Right atrium auricular region (tissue), 2 donors: Measurements from ENCODE around the gene CHMP4A. TPM values are rescaled to one million over a fixed set of nuclear protein-coding genes. Genes with fewer than 3 reads are reported as not detected.

Experiments
- DNase-seq: peaks from one replicate; pipeline ENCODE4 v3.0.0-alpha.2; 2019; ENCODE audit warnings: low spot score
- H3K27ac ChIP-seq, 2 donors: fragments of 200-600 bp; sonication (generic); 1 replicate in 1 of 2; 2 replicates in 1 of 2; pipeline ENCODE4 v1.5.1; 2016 to 2019
- H3K27me3 ChIP-seq, 2 donors: fragments of 200-600 bp; sonication (generic); one replicate each; pipeline versions ENCODE4 v1.5.1 to v1.6.0; 2017 to 2019
- H3K36me3 ChIP-seq: fragments of 200-600 bp; sonication (generic); one replicate; pipeline ENCODE4 v1.5.1; 2016
- H3K4me1 ChIP-seq, 2 donors: fragments of 200-600 bp; sonication (generic); one replicate each; pipeline versions ENCODE4 v1.5.1 to v1.6.0; 2017 to 2019
- H3K4me3 ChIP-seq, 2 donors: fragments of 200-600 bp; sonication (generic); 1 replicate in 1 of 2; 2 replicates in 1 of 2; pipeline ENCODE4 v1.5.1; 2017 to 2019; ENCODE audit warnings: mild to moderate bottlenecking in 1 of 2, moderate library complexity in 1 of 2
- H3K9me3 ChIP-seq, 2 donors: fragments of 200-600 bp; sonication (generic); one replicate each; pipeline ENCODE4 v1.5.1; 2019
- total RNA-seq, 2 donors: library from RNA; depleted of rRNA; stranded (reverse); fragments of >200 nt; gene quantifications; one replicate each; pipeline ENCODE4 v1.1.0, GENCODE V29; 2016
- TF ChIP-seq, protein P1 (sequence below), 2 donors: fragments of 200-600 bp; sonication (generic); IDR thresholded peaks; one replicate each; pipeline ENCODE4 v1.5.1; 2019; ENCODE audit warnings: antibody characterized with exemption in 2 of 2

Gene CHMP4A
- total RNA-seq, 2 donors from 2014 or later = 31.6 to 63.0 TPM

DNA sequence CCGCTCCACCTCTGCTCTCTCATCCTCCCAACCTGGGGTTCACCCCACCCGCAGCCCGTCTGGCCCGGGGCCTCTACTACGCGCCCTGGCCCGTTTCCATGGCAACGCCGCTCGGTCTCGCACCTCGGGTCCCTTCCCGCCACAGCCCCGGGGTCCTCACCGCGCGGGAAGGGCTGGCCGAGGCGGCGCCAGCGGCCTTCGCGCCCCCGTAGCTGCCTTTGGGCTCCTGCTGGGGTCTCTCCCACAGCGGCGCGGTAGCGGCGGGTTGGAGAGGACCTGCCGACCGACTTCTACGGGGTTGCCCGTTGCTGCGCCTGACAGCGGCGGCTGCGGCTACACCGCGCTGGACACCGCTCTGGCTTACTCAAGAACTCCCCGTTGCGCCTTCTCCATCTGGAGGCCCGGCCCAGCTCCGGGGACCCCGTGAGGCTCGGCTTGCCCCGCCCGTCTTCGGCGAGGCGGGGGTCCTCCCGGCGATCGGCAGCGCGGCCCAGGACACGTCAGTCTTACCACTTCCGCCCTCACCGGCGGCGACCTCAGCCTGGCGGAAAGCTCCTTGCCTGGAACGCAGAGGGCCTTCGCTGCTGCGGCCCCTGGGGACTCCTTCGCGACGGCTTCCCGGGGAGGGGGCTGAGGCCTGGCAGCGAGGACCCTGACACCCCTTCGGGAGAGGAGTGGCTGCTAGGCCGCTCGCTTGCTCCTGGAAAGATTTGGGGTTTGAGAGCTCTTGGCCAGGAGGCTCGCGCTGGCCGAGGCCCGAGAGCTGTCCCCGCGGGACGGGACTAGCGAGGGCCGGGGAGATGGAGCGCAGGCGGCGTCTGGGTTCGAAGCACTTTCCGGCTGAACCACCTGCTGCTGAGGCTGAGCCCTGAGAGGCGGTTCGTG is 17.9 kb downstream of the CHMP4A start, which contains the start of gene TM9SF1:
TM9SF1 (minus strand) TSS at position 256 of the 885 bp plus-strand sequence. CDS start 422 bp downstream, outside the sequence.
- DNase-seq = peak; percentile 87
- Histone ChIP-seq H3K9me3 (no peaks in the 10 kb centered on the region), H3K27ac (peak within 1 kb of the TSS; percentile 95 to 96), H3K4me3 (peak within 1 kb of the TSS; percentile 88 to 89), H3K4me1 (peaks cover 0 to 38% of the 10 kb centered on the region in 2 donors), H3K27me3 (no peaks in the 10 kb centered on the region), H3K36me3 (peaks cover 15% of the 10 kb centered on the region)
- TF ChIP-seq, protein P1, sequence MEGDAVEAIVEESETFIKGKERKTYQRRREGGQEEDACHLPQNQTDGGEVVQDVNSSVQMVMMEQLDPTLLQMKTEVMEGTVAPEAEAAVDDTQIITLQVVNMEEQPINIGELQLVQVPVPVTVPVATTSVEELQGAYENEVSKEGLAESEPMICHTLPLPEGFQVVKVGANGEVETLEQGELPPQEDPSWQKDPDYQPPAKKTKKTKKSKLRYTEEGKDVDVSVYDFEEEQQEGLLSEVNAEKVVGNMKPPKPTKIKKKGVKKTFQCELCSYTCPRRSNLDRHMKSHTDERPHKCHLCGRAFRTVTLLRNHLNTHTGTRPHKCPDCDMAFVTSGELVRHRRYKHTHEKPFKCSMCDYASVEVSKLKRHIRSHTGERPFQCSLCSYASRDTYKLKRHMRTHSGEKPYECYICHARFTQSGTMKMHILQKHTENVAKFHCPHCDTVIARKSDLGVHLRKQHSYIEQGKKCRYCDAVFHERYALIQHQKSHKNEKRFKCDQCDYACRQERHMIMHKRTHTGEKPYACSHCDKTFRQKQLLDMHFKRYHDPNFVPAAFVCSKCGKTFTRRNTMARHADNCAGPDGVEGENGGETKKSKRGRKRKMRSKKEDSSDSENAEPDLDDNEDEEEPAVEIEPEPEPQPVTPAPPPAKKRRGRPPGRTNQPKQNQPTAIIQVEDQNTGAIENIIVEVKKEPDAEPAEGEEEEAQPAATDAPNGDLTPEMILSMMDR (IDR thresholded peaks at IDR 0.05) = no peak

DNA sequence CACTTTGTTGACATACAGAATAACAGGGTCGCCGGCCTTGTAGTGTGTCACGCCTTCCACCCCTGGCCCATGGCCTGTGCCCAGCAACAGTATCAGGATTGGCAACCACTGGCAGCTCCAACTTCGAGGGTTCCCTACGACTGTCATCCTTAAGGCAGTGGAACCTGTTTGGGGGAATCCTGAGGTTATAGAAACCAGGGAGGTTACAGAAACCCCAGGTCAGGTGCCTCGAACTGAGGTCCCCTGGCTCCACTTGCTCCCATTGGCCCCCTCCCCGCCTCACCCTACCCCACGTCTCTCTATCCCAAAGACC is 18.5 kb downstream of the CHMP4A start:
- TF ChIP-seq, protein P1 (IDR thresholded peaks at IDR 0.05) = no peak
- H3K27me3 ChIP-seq = no peaks in the 10 kb centered on the region
- peaks cover 0 to 38% of the 10 kb centered on the region in 2 donors for H3K4me1 ChIP-seq
- H3K4me3 ChIP-seq = peak overlapping the region; percentile 88 to 89
- H3K36me3 ChIP-seq = peaks cover 15% of the 10 kb centered on the region
- DNase-seq = no peak
- H3K9me3 ChIP-seq = no peaks in the 10 kb centered on the region
- H3K27ac ChIP-seq = peak overlapping the region; percentile 95 to 96

DNA sequence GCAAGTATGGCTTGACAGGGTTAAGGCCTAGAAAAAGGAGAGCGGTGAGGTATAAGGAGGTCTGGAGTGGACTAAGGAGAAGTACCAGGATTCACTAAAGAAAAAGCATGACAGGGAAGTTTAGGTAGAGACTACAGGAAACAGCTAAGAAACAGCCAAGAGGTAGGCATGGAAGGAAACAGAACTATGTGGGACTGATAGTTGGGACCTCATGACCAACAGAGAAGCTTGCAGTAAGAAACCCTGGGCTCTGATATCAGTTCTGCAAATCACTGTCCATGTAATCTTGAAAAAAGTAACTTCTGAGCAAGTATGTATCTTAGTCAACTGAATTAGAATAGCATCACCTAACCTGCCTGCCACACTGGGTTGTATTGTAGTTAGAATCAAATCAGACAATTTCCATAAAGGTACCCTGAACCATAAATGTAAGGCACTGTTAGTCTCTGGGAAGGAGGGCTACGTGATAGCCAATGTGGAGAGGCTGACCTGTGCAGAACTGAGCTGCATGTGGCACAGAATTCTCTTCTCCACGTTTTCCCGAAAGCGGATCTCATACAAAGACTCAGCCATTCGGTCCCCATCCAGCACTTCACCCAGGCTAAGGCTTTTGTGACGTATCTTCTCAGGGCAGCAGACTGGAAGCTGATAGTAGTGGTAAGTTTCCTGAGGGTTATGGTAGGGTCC is 19.0 kb downstream of the CHMP4A start:
- Histone ChIP-seq H3K36me3 (peaks cover 15% of the 10 kb centered on the region), H3K27ac (peak overlapping the region; percentile 95 to 96), H3K4me3 (peak overlapping the region; percentile 88 to 89), H3K4me1 (peaks cover 0 to 39% of the 10 kb centered on the region in 2 donors), H3K27me3 (no peaks in the 10 kb centered on the region), H3K9me3 (no peaks in the 10 kb centered on the region)
- no peak for DNase-seq
- TF ChIP-seq, protein P1 (IDR thresholded peaks at IDR 0.05) = no peak

DNA sequence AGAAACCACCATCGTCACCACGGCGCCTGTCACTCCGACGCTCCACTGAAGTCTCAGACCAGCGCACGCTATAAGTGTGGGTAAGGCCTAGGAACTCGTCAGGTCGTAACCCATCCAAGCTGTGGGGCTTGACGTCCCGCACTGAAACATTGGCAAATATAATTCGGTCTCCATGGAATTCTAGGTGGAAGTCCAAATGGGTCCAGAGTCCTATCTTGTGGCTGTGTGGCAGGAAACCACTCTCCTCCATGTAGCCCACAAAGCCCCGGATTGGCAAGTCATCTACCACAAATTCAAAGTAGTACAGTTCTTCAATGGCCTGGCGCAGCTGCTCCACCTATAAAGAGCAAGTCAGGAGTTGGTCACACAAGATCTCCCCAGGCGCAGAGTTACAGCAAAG is 20.4 kb downstream of the CHMP4A start:
- Histone ChIP-seq H3K4me1 (peaks cover 0 to 43% of the 10 kb centered on the region in 2 donors), H3K27me3 (no peaks in the 10 kb centered on the region), H3K27ac (no peak overlapping the region), H3K9me3 (no peaks in the 10 kb centered on the region), H3K36me3 (peaks cover 15% of the 10 kb centered on the region), H3K4me3 (no peak overlapping the region)
- DNase-seq = no peak
- TF ChIP-seq, protein P1 (IDR thresholded peaks at IDR 0.05) = no peak

DNA sequence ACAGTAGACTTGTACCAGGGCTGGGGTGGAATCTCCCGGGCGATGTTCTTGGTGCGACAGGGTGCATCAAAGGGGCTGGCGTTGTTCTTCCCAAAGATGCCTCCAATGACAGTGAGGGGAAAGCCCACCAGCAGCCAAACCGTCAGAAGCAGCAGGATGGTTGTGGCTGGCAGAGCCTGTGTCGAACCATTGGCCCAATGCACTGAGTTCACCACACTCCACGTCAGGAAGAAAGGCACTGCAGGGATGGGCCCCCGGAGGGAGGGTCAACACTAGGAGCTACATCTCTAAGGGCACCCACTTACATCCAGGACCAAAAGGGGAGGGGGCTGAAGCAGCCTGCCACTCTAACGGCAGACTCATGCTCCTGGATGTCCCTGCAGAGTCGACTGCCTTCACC is 22.9 kb downstream of the CHMP4A start:
- no peak overlapping the region for H3K27ac ChIP-seq
- TF ChIP-seq, protein P1 (IDR thresholded peaks at IDR 0.05) = no peak
- DNase-seq = no peak
- H3K9me3 ChIP-seq = no peaks in the 10 kb centered on the region
- no peaks in the 10 kb centered on the region for H3K27me3 ChIP-seq
- peaks cover 0 to 33% of the 10 kb centered on the region in 2 donors for H3K4me1 ChIP-seq
- no peak overlapping the region for H3K4me3 ChIP-seq
- H3K36me3 ChIP-seq = peaks cover 15% of the 10 kb centered on the region
